ENCODE data around the gene HYI. TPM values are rescaled to one million over a fixed set of nuclear protein-coding genes. Genes with fewer than 3 reads are reported as not detected.
"Not testable (repeated sequence)": the region's sequence is repeated elsewhere in the genome, so short reads cannot be mapped to it uniquely, and the experiment has no call there.

Gene HYI
- total RNA-seq (10 to 100 TPM; 14.8 to 24.1 TPM), total RNA-seq (13.3 to 16.7 reads per million in 2 donors)

DNA sequence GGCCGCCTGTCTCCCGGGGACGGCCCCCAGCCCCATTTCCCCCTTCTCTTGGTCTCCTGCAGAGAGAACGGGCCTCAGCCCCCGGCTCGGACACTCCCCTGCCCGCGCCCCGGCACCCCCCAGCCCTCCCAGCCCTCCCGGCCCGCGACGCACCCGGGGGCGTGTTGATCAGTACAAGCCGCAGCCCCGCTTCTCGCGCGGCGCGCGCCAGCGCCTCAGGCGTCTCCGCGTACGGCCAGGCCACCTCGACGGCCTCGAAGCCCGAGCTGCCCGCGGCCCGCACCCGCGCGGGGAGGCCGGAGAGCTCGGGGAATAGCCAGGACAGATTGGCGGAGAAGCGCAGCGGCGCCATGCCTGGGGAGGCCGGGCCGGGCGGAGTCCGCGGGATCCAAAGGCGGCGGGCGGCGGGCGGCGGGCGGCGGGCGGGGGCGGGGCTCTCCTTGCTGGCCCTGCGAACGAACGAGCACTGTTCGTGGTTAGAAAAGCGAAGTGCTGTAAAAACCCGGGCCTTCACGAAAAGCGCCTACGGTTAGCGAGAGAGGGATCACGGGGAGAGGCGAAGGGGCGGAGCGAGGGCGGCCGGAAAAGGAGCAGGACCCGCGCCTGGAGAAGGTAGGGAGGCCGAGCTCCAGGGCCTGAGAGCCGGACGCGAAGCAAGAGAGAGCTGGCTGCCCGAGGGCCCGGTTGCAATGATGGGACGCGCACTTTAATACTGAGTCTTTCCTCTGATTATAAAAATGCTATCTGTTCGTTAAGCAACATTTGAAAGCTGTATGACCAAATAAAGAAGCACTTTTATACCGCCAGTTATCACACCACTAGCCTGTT lies at the start of gene HYI:
Gene HYI, minus strand, starts transcription at position 490 of the 828 bp plus-strand sequence. Its CDS starts 138 bp downstream, at position 352.
- Mint-ChIP-seq H3K27ac (peak within 1 kb of the TSS; percentile 90), H3K27me3 (peaks cover 4% of the 10 kb centered on the region), H3K36me3 (ENCODE audit: low read depth) (peaks cover 7% of the 10 kb centered on the region), H3K4me3 (peak within 1 kb of the TSS; percentile 93), H3K4me1 (peaks cover 22% of the 10 kb centered on the region)
- DNase-seq: peak; percentile 38 to 50 (median 49)
- H3K9me3 ChIP-seq (ENCODE audit: control insufficient read depth, low read length, poor library complexity, severe bottlenecking): no peaks in the 10 kb centered on the region
- peak; percentile 76 for ATAC-seq

GRCh38 chr1:43501806-43502205 lies 48.1 kb upstream of the HYI start:
- not testable (repeated sequence) for H3K27ac Mint-ChIP-seq; DNase-seq; H3K9me3 ChIP-seq (ENCODE audit: control insufficient read depth, low read length, poor library complexity, severe bottlenecking); H3K4me1 Mint-ChIP-seq; ATAC-seq; H3K36me3 Mint-ChIP-seq (ENCODE audit: low read depth); H3K4me3 Mint-ChIP-seq
- H3K27me3 Mint-ChIP-seq: peaks cover 25% of the 10 kb centered on the region

GRCh38 chr1:43499898-43500297 lies 46.2 kb upstream of the HYI start:
- H3K27me3 Mint-ChIP-seq: peaks cover 30% of the 10 kb centered on the region
- H3K36me3 Mint-ChIP-seq (ENCODE audit: low read depth): peaks cover 2% of the 10 kb centered on the region
- no peak overlapping the region for H3K4me3 Mint-ChIP-seq

DNA sequence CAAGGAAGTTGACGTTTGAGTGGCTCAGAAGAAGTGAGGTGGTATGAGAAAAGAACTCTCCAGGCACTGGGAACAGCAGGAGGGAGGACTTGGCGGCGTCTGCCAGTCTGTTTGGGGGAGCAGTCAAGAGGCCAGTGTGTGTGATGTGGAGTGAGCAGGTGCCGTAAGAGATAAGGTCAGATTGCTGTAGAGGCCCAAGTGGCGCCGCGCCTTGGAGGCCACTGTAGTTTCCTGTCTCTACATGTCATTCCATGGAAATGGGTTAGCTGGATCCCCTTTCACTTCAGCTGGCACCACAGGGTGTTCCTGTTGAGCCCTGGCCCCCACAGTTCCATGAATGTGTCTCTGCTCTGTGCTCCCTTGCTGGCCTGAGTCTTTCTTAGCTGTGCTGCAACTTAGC lies 41.5 kb upstream of the HYI start:
- no peaks in the 10 kb centered on the region for H3K9me3 ChIP-seq (ENCODE audit: control insufficient read depth, low read length, poor library complexity, severe bottlenecking)
- no peak overlapping the region for H3K4me3 Mint-ChIP-seq
- DNase-seq (no peak), ATAC-seq (no peak)
- peaks cover 2% of the 10 kb centered on the region for H3K36me3 Mint-ChIP-seq (ENCODE audit: low read depth)
- peaks cover 32% of the 10 kb centered on the region for H3K27me3 Mint-ChIP-seq
- H3K4me1 Mint-ChIP-seq: no peaks in the 10 kb centered on the region
- H3K27ac Mint-ChIP-seq: no peak overlapping the region

More at GRCh38 chr1:43499898-43500297, 46.2 kb upstream of the HYI start:
- ATAC-seq (no peak), DNase-seq (no peak)
- H3K9me3 ChIP-seq (ENCODE audit: control insufficient read depth, low read length, poor library complexity, severe bottlenecking): no peaks in the 10 kb centered on the region
- Mint-ChIP-seq H3K4me1 (no peaks in the 10 kb centered on the region), H3K27ac (peak overlapping the region; percentile 56)

DNA sequence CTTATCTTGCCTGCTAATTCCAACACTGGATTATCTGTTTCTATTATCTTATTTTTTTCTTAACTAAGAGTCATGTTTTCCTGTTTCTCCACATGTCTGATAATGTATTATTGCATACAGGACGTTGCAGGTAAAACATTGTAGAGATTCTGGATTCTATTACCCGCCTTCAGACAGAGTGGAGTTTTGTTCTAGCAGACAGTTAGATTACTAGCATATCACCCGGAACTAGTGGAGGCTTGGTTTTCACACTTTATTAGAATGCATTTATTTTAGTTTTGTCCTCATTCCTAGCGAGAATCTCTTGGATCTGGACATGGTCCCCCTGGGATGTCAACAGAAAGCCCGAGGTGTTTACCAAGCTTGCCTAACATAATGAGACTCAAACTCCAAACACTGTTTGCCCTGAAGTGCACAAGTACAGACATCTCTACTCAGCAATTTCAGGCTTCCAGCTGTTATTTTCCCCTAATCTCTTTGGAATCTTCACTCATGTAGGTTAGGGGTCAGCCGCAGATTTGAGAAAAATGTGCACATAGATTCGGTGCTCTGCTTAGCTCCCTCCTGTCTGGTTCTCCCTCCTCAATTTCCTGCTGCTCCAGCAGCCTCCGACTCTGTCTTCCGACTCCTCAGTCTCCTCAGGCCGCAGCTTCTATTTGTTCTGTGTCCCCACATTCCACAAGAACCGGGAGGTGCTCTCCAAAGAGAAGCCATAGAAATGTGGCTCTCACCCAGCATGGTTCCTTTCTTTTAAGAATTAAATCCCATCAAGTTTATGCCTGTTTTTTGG lies 40.1 kb upstream of the HYI start:
- no peaks in the 10 kb centered on the region for H3K9me3 ChIP-seq (ENCODE audit: control insufficient read depth, low read length, poor library complexity, severe bottlenecking)
- H3K36me3 Mint-ChIP-seq (ENCODE audit: low read depth): no peaks in the 10 kb centered on the region
- no peak for ATAC-seq
- H3K27ac Mint-ChIP-seq: no peak overlapping the region
- H3K27me3 Mint-ChIP-seq: peaks cover 19% of the 10 kb centered on the region
- DNase-seq: no peak
- H3K4me1 Mint-ChIP-seq: no peaks in the 10 kb centered on the region
- no peak overlapping the region for H3K4me3 Mint-ChIP-seq

DNA sequence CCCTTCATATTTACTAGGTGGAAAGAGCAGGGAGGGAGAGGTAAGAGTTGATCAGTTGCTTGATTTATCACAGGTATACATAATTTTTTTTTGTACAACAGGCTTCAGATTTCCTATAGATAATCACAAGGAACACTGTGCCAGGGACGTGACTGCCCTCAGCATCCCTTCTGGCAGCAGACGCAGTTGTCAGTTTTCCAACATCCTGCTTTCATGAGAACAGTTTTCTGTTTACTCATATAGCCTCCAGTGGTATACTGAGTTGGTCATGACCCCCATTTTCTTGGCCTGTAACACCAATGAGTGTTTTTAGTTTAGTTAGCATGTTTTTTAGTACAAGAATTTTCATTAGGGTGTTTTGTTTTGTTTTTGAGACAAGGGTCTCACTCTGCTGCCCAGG lies 39.1 kb upstream of the HYI start:
- Mint-ChIP-seq H3K27ac (no peak overlapping the region), H3K27me3 (peaks cover 19% of the 10 kb centered on the region), H3K4me1 (no peaks in the 10 kb centered on the region), H3K4me3 (no peak overlapping the region), H3K36me3 (ENCODE audit: low read depth) (no peaks in the 10 kb centered on the region)
- DNase-seq (no peak), ATAC-seq (no peak)
- H3K9me3 ChIP-seq (ENCODE audit: control insufficient read depth, low read length, poor library complexity, severe bottlenecking): no peaks in the 10 kb centered on the region

DNA sequence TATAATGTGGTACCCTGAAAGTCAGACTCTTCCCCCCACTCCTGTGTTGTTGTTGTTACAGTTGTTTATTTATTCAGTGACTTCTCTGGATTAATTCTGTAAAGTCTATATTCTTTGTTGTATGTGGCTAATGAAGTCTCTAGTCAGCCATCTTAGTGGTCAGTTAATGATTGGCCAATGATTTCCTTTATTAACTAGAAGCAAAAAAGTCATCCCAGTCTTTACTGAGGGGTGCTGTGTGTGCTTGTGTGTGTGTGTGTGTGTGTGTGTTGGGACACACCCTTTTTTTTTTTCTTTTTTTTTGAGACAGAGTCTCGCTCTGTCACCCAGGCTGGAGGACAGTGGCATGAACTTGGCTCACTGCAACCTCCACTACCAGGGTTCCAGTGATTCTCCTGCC lies 37.3 kb upstream of the HYI start:
- no peaks in the 10 kb centered on the region for H3K9me3 ChIP-seq (ENCODE audit: control insufficient read depth, low read length, poor library complexity, severe bottlenecking)
- H3K36me3 Mint-ChIP-seq (ENCODE audit: low read depth): no peaks in the 10 kb centered on the region
- H3K4me1 Mint-ChIP-seq: no peaks in the 10 kb centered on the region
- H3K27ac Mint-ChIP-seq: no peak overlapping the region
- H3K27me3 Mint-ChIP-seq: peaks cover 16% of the 10 kb centered on the region
- H3K4me3 Mint-ChIP-seq: no peak overlapping the region
- DNase-seq (no peak), ATAC-seq (no peak)

- no peak for DNase-seq
- Mint-ChIP-seq H3K4me3 (no peak overlapping the region), H3K27ac (no peak overlapping the region), H3K4me1 (no peaks in the 10 kb centered on the region), H3K27me3 (no peaks in the 10 kb centered on the region), H3K36me3 (ENCODE audit: low read depth) (no peaks in the 10 kb centered on the region)
- no peaks in the 10 kb centered on the region for H3K9me3 ChIP-seq (ENCODE audit: control insufficient read depth, low read length, poor library complexity, severe bottlenecking)
- no peak for ATAC-seq
Observed at GRCh38 chr1:43488165-43488564, 34.4 kb upstream of the HYI start.

- Mint-ChIP-seq H3K27ac (no peak overlapping the region), H3K4me3 (no peak overlapping the region), H3K4me1 (peaks cover 4% of the 10 kb centered on the region), H3K36me3 (ENCODE audit: low read depth) (peaks cover 4% of the 10 kb centered on the region), H3K27me3 (peaks cover 11% of the 10 kb centered on the region)
- no peaks in the 10 kb centered on the region for H3K9me3 ChIP-seq (ENCODE audit: control insufficient read depth, low read length, poor library complexity, severe bottlenecking)
- ATAC-seq (no peak), DNase-seq (no peak)
Observed at GRCh38 chr1:43484367-43484766, 30.6 kb upstream of the HYI start.

GRCh38 chr1:43482215-43482614 lies 28.5 kb upstream of the HYI start:
- Mint-ChIP-seq H3K27me3 (peaks cover 16% of the 10 kb centered on the region), H3K36me3 (ENCODE audit: low read depth) (peaks cover 6% of the 10 kb centered on the region), H3K4me1 (peaks cover 4% of the 10 kb centered on the region), H3K4me3 (no peak overlapping the region), H3K27ac (peak overlapping the region; percentile 78)
- no peak for ATAC-seq
- H3K9me3 ChIP-seq (ENCODE audit: control insufficient read depth, low read length, poor library complexity, severe bottlenecking): no peaks in the 10 kb centered on the region
- DNase-seq: no peak

GRCh38 chr1:43481491-43481890 lies 27.8 kb upstream of the HYI start:
- no peak for DNase-seq
- no peak overlapping the region for H3K27ac Mint-ChIP-seq
- no peaks in the 10 kb centered on the region for H3K9me3 ChIP-seq (ENCODE audit: control insufficient read depth, low read length, poor library complexity, severe bottlenecking)
- ATAC-seq: no peak
- H3K4me3 Mint-ChIP-seq: no peak overlapping the region
- H3K4me1 Mint-ChIP-seq: peaks cover 4% of the 10 kb centered on the region
- peaks cover 6% of the 10 kb centered on the region for H3K36me3 Mint-ChIP-seq (ENCODE audit: low read depth)
- peaks cover 16% of the 10 kb centered on the region for H3K27me3 Mint-ChIP-seq

DNA sequence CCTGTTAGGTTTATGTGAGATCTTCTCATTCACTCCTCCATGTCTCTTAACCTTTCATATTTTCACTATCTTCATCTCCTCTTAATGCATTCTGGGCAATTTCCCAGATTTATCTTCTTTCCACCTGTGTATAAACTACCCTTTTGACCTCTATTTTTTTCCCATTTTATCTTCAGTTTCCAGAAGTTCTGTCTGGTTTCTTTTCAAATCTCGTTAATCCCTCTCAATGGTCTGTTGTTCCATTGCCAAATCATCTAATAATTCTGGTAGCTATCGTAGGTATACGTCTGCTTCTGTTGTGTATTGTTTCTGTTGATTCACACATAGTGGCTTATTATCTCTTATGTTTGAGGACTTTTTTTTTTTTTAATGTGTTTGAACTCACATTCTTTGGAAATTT lies 25.7 kb upstream of the HYI start:
- no peaks in the 10 kb centered on the region for H3K9me3 ChIP-seq (ENCODE audit: control insufficient read depth, low read length, poor library complexity, severe bottlenecking)
- DNase-seq (no peak), ATAC-seq (no peak)
- H3K4me3 Mint-ChIP-seq: no peak overlapping the region
- peaks cover 23% of the 10 kb centered on the region for H3K27me3 Mint-ChIP-seq
- no peak overlapping the region for H3K27ac Mint-ChIP-seq
- peaks cover 4% of the 10 kb centered on the region for H3K4me1 Mint-ChIP-seq
- peaks cover 6% of the 10 kb centered on the region for H3K36me3 Mint-ChIP-seq (ENCODE audit: low read depth)

GRCh38 chr1:43477716-43478115 lies 24.0 kb upstream of the HYI start:
- ATAC-seq: no peak
- no peak for DNase-seq

More at GRCh38 chr1:43477716-43478115, 24.0 kb upstream of the HYI start:
- Mint-ChIP-seq H3K36me3 (ENCODE audit: low read depth) (peaks cover 6% of the 10 kb centered on the region), H3K27ac (no peak overlapping the region), H3K4me1 (peaks cover 9% of the 10 kb centered on the region), H3K4me3 (no peak overlapping the region), H3K27me3 (peaks cover 29% of the 10 kb centered on the region)
- H3K9me3 ChIP-seq (ENCODE audit: control insufficient read depth, low read length, poor library complexity, severe bottlenecking): no peaks in the 10 kb centered on the region
